Gastrocnemius medialis (tissue), 4 donors: ENCODE results near the gene GRM5. TPM values are rescaled to one million over a fixed set of nuclear protein-coding genes. Genes with fewer than 3 reads are reported as not detected.

Experiments
- ATAC-seq, 2 donors: fragments of 150-250 bp; one replicate each; pipeline ENCODE4 v1.9.1; 2016
- DNase-seq, 2 donors: peaks; one replicate each; pipeline ENCODE4 v3.0.0-alpha.2; 2019
- H3K27ac ChIP-seq, 4 donors: fragments of 200-600 bp; sonication (generic); 1 replicate in 1 of 4; 2 replicates in 3 of 4; pipeline ENCODE4 v1.5.1; 2016 to 2018; ENCODE audit warnings: mild to moderate bottlenecking in 2 of 4, moderate library complexity in 1 of 4
- H3K27me3 ChIP-seq, 3 donors: fragments of 200-600 bp; sonication (generic) in 2 of 3; 1 replicate in 1 of 3; 2 replicates in 2 of 3; pipeline versions ENCODE4 v1.5.1 to v1.6.0; 2016 to 2019; ENCODE audit warnings: mild to moderate bottlenecking in 1 of 3, moderate library complexity in 1 of 3
- H3K36me3 ChIP-seq, 2 donors: fragments of 200-600 bp; sonication (generic) in 1 of 2; one replicate each; pipeline ENCODE4 v1.5.1; 2017 to 2018
- H3K4me1 ChIP-seq, 2 donors: fragments of 200-600 bp; sonication (generic) in 1 of 2; one replicate each; pipeline ENCODE4 v1.5.1; 2016 to 2017; ENCODE audit warnings: mild to moderate bottlenecking in 2 of 2
- H3K4me3 ChIP-seq, 4 donors: fragments of 200-600 bp; sonication (generic) in 3 of 4; 1 replicate in 1 of 4; 2 replicates in 3 of 4; pipeline ENCODE4 v1.5.1; 2016 to 2019; ENCODE audit warnings: mild to moderate bottlenecking in 2 of 4
- H3K9me3 ChIP-seq, 3 donors: fragments of 200-600 bp; sonication (generic) in 2 of 3; 1 replicate in 1 of 3; 2 replicates in 2 of 3; pipeline ENCODE4 v1.5.1; 2016 to 2019
- CTCF ChIP-seq, 5 experiments: fragments of 450-650 bp in 3 of 5; fragments of 200-600 bp in 2 of 5; sonication (generic) in 2 of 5; IDR thresholded peaks in 4 of 5; conservative IDR thresholded peaks in 1 of 5; 1 replicate in 4 of 5; 2 replicates in 1 of 5; pipeline ENCODE4 v1.5.1; 2016 to 2019; ENCODE audit warnings: antibody characterized with exemption in 5 of 5, mild to moderate bottlenecking in 3 of 5, moderate library complexity in 3 of 5
- POLR2A ChIP-seq, 2 donors: fragments of 450-650 bp; IDR thresholded peaks; one replicate each; pipeline ENCODE4 v1.6.1; 2017; ENCODE audit warnings: antibody characterized with exemption in 2 of 2, mild to moderate bottlenecking in 2 of 2, moderate library complexity in 2 of 2
- in situ Hi-C, 4 donors: fragments of 200-750 bp; cut with MboI; loops; one replicate each; pipeline versions ENCODE4 v1.15.0 to v1.8.0; 2017; ENCODE audit warnings: low sequenced_read_pairs in 4 of 4
- intact Hi-C: fragments of 100-400 bp; cut with DNase I; formaldehyde crosslinking; loops from one replicate; pipeline ENCODE4 v1.15.1; 2023; ENCODE audit warnings: low total_unique reads
- total RNA-seq, 4 donors: library from RNA; depleted of rRNA; stranded (reverse); fragments of >200 nt; gene quantifications; one replicate each; pipeline versions ENCODE4 v1.1.0 to v1.2.3, GENCODE V29; 2016

GRM5 gene
- total RNA-seq, 4 donors from 2014 or later, result not detected

GRCh38 chr11:88507771-88508417, 557.9 kb downstream of the GRM5 start:
- Histone ChIP-seq H3K36me3 (no peaks in the 10 kb centered on the region), H3K4me3 (no peak overlapping the region), H3K4me1 (no peaks in the 10 kb centered on the region), H3K27me3 (peaks cover 0 to 30% (median 12%) of the 10 kb centered on the region in 3 donors), H3K27ac (no peak overlapping the region), H3K9me3 (no peaks in the 10 kb centered on the region)
- DNase-seq (no peak), ATAC-seq (no peak)
- in situ Hi-C loops (no loop called here), intact Hi-C loops (no loop called here)
- TF ChIP-seq CTCF (IDR thresholded peaks at IDR 0.05 in 4 of 5, conservative IDR thresholded peaks at IDR 0.05 in 1 of 5) (no peak), POLR2A (IDR thresholded peaks at IDR 0.05) (no peak)

- H3K4me3 ChIP-seq, result no peak overlapping the region
- no peak overlapping the region for H3K27ac ChIP-seq
- in situ Hi-C loops, result no loop called here
- no peaks in the 10 kb centered on the region for H3K36me3 ChIP-seq
- H3K9me3 ChIP-seq, result no peaks in the 10 kb centered on the region
- no peak for DNase-seq
- intact Hi-C loops, result no loop called here
- H3K4me1 ChIP-seq, result no peaks in the 10 kb centered on the region
- no peak for TF ChIP-seq CTCF (IDR thresholded peaks at IDR 0.05 in 4 of 5, conservative IDR thresholded peaks at IDR 0.05 in 1 of 5)
- no peak for TF ChIP-seq POLR2A (IDR thresholded peaks at IDR 0.05)
- no peak for ATAC-seq
- H3K27me3 ChIP-seq, result no peaks in the 10 kb centered on the region
Observed at GRCh38 chr11:88501541-88501940, 564.2 kb downstream of the GRM5 start.

- Histone ChIP-seq H3K27me3 (no peaks in the 10 kb centered on the region), H3K4me3 (no peak overlapping the region), H3K4me1 (no peaks in the 10 kb centered on the region), H3K36me3 (no peaks in the 10 kb centered on the region), H3K9me3 (no peaks in the 10 kb centered on the region), H3K27ac (no peak overlapping the region)
- intact Hi-C loops, result no loop called here
- no peak for ATAC-seq
- in situ Hi-C loops, result no loop called here
- no peak for TF ChIP-seq POLR2A (IDR thresholded peaks at IDR 0.05)
- no peak for TF ChIP-seq CTCF (IDR thresholded peaks at IDR 0.05 in 4 of 5, conservative IDR thresholded peaks at IDR 0.05 in 1 of 5)
- no peak for DNase-seq
Observed at GRCh38 chr11:88495836-88496235, 569.9 kb downstream of the GRM5 start.

GRCh38 chr11:88494848-88495247, 570.9 kb downstream of the GRM5 start:
- H3K4me3 ChIP-seq, result no peak overlapping the region
- no peaks in the 10 kb centered on the region for H3K36me3 ChIP-seq
- no peaks in the 10 kb centered on the region for H3K27me3 ChIP-seq
- DNase-seq (no peak), ATAC-seq (no peak)
- intact Hi-C loops, result no loop called here
- no peak overlapping the region for H3K27ac ChIP-seq
- in situ Hi-C loops, result no loop called here
- H3K4me1 ChIP-seq, result no peaks in the 10 kb centered on the region
- TF ChIP-seq CTCF (IDR thresholded peaks at IDR 0.05 in 4 of 5, conservative IDR thresholded peaks at IDR 0.05 in 1 of 5) (no peak), POLR2A (IDR thresholded peaks at IDR 0.05) (no peak)
- no peaks in the 10 kb centered on the region for H3K9me3 ChIP-seq

GRCh38 chr11:88491674-88492073, 574.1 kb downstream of the GRM5 start:
- in situ Hi-C loops, result no loop called here
- intact Hi-C loops, result no loop called here
- no peak for ATAC-seq

More at GRCh38 chr11:88491674-88492073, 574.1 kb downstream of the GRM5 start:
- Histone ChIP-seq H3K36me3 (no peaks in the 10 kb centered on the region), H3K4me1 (no peaks in the 10 kb centered on the region), H3K27ac (no peak overlapping the region), H3K4me3 (no peak overlapping the region), H3K9me3 (no peaks in the 10 kb centered on the region), H3K27me3 (no peaks in the 10 kb centered on the region)
- TF ChIP-seq POLR2A (IDR thresholded peaks at IDR 0.05) (no peak), CTCF (IDR thresholded peaks at IDR 0.05 in 4 of 5, conservative IDR thresholded peaks at IDR 0.05 in 1 of 5) (no peak)
- no peak for DNase-seq
